ENCODE measurements around the gene LRP8.
"Not testable (repeated sequence)": the region's sequence is repeated elsewhere in the genome, so short reads cannot be mapped to it uniquely, and the experiment has no call there.

Gene LRP8

DNA sequence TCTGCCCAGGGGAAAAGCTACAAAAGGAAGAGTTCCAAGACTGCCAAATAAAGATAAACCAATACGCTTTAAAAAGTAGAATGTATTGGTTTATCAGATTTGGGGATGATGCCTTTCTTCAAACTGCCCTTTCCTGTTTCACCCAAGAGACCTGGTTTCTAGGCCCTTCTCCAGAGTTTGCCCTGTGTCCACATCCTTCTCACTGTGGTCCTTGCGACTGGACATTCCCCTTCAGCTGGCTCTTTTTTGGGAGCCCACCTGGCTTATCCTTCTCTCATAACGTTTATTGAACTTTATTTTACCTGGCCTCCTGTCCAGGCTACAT lies 106.9 kb downstream of the LRP8 start:
- no peak for DNase-seq (ENCODE audit: low read depth in 2 of 2, low spot score in 1 of 2)

DNA sequence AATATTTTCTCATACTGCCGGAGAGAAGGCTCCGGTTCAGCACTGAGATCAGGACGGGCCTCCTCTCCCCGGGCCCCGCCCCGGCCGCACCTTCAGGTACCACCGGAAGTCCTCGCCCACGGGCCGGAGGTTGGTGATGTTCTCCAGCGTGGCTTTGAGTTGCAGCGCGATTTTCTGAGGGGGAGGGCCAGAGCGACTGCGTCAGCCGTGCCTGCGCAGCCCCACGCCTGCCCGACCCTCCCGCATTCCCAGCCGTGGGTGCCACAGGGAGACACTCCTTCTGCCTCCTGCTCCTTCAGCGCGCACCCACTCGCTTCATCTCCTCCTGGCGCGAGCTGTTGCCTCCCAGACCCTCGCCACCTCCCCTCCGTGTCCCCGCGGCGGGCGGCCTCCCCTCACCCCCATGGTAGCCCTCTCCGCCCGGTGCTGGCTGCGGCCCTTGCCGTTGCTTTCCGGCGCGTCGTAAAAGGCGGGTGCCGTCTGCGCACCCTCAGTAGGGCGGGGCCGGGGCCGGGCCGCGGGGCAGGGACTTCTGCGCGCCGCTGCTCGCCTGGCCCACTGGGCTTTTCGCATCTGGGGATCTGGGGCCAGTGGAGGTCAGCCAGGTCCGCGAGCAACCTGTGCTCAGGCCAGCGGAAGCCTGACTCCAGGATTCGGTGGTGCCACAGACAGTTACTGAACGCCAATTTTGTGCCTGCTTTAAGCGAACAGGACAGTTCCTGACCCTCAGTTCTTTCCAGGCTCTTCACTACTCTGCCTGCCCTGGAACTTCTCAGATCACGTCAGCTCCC lies 107.5 kb downstream of the LRP8 start, which contains the start of gene CZIB:
Gene CZIB (minus strand): TSS at position 464 of the 791 bp plus-strand sequence. CDS start 59 bp downstream, at position 405.
- peak; percentile 80 to 81 for DNase-seq (ENCODE audit: low read depth in 2 of 2, low spot score in 1 of 2)

DNA sequence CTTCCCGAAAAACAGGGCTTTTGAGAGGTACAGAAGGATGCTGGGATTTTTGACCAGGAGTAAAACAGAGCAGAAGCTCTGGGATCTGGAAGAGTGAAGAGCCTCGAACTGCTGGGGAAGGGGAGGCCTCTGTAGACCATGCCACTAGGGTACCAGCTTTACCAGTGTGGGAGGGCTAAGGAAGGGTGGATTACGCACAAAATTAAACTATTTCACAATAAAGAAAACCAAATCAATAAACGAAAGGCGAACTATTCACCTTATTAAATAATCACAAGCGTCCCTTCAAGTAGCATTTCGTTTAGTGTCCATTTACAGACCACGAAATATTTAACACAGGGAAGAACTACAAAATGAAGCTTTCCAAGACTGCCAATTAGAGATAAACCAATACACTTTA lies 108.2 kb downstream of the LRP8 start:
- DNase-seq (ENCODE audit: low read depth in 2 of 2, low spot score in 1 of 2): no peak

DNA sequence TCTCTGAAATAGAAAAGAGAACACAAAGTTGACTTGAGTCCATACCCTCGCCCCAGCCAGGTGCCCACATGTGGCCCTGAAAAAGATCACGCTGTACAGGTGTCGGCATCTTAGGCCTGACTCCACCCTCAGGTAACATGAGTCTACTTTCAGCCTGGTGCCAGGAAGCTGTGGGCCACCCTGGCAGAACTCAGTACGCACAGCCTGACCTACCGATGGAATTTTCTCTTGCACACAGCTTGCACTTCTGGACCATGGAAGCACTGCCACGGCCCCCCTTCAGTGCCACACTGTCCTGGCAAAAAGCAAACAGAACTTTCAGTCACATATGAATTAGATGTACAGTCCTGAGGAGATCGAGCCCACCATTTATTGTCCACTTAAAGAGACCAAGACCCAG lies 109.7 kb downstream of the LRP8 start:
- DNase-seq (ENCODE audit: low read depth in 2 of 2, low spot score in 1 of 2): no peak

DNA sequence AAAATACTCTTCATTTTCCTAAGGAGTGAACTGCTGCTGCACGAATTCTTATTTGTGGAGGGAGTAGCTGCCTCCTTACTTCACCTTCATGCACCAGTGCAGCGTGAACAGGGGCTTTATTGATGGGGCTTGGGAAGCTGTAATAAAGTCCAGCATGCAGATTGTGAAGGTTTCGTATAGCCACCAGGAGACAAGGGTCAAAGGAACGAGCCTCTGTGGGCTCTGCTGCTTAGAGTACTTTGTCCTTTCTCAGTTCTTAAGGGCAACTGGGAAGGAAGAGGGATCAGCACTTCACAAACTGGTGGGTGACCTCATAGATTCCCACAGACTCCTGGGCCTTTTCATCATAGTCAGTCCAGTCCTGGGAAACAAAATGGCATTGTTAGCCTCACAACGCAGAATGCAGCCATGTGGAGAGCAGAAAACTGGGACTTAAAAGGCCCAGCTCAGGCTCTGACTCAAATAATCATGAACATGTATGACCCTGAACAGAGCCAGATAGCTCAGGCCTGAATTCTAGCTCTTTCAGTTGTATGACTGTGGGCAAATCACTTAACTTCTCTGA lies 113.4 kb downstream of the LRP8 start:
- DNase-seq (ENCODE audit: low read depth in 2 of 2, low spot score in 1 of 2): no peak

DNA sequence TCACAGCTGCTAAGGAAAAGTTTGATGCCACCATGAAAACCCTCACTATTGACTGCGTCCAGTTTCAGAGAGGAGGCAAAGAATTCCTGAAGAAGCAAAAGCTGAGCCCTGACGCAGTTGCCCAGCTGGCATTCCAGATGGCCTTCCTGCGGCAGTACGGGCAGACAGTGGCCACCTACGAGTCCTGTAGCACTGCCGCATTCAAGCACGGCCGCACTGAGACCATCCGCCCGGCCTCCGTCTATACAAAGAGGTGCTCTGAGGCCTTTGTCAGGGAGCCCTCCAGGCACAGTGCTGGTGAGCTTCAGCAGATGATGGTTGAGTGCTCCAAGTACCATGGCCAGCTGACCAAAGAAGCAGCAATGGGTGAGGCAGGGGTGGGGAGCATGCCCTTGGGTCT lies 116.9 kb downstream of the LRP8 start:
- DNase-seq (ENCODE audit: low read depth in 2 of 2, low spot score in 1 of 2): no peak

DNA sequence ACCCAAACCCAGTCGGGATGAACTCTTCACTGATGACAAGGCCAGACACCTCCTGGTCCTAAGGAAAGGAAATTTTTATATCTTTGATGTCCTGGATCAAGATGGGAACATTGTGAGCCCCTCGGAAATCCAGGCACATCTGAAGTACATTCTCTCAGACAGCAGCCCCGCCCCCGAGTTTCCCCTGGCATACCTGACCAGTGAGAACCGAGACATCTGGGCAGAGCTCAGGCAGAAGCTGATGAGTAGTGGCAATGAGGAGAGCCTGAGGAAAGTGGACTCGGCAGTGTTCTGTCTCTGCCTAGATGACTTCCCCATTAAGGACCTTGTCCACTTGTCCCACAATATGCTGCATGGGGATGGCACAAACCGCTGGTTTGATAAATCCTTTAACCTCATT lies 117.5 kb downstream of the LRP8 start:
- DNase-seq (ENCODE audit: low read depth in 2 of 2, low spot score in 1 of 2): no peak

DNA sequence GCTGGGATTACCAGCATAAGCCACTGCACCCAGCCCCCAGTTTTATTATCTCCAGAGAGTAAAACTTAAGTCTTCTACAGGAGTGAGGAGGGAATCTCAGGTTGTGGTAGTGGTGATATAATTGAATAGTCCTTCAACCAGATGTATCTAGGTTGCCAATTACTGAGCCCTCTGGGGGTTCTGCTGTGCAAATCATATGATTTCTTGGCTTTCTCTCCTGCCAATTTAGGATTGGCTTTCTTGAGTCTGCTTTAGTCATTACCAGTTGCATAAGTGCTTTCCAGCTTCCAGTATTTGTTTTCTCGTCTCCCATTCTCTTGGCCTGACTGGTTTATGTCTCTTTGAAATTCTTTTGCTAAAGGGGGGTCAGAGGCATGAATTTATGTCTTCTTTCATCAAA lies 120.1 kb downstream of the LRP8 start:
- no peak for DNase-seq (ENCODE audit: low read depth in 2 of 2, low spot score in 1 of 2)

DNA sequence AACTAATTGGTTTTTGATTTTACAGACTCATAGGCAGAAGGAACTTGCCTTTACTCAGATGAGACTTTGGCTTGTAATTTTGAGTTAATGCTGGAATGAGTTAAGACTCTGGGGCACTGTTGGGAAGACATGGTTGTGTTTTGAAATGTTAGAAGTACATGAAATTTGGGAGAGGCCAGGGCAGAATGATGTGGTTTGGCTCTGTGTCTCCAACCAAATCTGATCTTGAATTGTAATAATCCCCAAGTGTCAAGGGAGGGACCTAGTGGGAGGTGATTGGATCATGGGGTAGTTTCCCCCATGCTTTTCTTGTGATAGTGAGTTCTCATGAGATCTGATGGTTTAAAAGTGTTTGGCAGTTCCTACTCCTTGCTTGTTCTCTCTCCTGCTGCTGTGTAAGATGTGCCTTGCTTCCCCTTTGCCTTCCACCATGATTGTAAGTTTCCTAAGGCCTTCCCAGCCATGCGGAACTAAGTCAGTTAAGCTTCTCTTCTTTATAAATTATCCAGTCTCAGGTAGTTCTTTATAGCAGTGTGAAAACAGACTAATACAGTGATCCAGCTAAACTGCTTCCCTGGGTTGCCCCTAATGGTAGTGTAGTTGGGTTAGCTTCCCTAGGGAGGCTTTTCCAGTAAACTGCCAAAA lies 121.0 kb downstream of the LRP8 start:
- DNase-seq (ENCODE audit: low read depth in 2 of 2, low spot score in 1 of 2): no peak

DNA sequence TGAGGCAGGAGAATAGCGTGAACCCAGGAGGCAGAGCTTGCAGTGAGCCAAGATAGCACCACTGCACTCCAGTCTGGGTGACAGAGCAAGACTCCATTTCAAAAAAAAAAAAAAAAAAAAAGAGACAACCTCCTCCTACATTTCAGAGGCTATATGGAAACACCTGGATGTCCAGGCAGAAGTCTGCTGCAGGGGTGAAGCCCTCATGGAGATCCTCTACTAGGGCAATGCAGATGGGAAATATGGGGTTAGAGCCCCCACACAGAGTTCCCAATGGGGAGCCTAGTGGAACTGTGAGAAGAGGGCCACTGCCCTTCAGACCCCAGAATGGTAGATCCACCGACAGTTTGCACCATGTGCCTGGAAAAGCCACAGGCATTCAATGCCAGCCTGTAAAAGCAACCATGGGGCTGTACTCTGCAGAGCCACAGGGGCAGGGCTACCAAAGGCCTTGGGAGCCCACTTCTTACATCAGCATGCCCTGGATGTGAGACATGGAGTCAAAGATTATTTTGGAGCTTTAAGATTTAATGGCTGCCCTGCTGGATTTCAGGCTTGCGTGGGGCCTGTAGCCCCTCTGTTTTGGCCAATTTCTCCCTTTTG lies 121.7 kb downstream of the LRP8 start:
- not testable (repeated sequence) for DNase-seq (ENCODE audit: low read depth in 2 of 2, low spot score in 1 of 2)

DNA sequence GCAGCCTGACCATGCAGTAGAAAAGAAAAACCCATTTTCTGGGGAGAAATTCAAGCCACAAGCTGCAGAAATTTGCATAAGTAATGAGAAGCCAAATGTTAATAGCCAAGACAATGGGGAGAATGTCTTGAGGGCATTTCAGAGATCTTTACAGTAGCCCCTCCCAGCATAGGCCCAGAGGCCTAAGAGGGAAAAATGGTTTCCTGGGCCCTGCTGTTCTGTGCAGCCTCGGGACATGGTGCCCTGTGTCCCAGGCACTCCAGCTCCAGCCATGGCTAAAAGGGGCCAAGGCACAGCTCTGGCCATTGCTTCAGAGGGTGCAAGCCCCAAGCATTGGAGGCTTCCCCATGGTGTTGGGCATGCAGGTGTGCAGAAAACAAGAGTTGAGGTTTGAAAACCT lies 122.4 kb downstream of the LRP8 start:
- not testable (repeated sequence) for DNase-seq (ENCODE audit: low read depth in 2 of 2, low spot score in 1 of 2)

DNA sequence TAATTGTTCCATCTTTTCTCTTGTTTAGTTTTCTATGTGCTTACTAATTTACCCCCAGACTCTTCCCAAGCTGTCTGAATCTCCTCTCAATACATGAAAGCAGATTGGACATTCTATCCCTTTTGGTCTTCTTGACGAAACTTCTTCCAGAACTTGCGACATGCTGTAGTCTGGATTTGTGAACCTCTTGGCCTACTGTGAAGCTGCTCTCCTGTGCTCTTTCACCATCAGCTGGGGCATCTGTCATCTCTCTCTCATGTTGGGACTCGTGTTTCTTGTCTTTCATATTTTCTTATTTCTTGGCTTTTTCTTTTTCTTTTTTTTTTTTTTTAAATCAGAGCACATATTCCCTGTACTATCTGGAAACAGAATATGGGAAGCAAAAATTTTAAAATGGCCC lies 124.4 kb downstream of the LRP8 start:
- no peak for DNase-seq (ENCODE audit: low read depth in 2 of 2, low spot score in 1 of 2)

DNA sequence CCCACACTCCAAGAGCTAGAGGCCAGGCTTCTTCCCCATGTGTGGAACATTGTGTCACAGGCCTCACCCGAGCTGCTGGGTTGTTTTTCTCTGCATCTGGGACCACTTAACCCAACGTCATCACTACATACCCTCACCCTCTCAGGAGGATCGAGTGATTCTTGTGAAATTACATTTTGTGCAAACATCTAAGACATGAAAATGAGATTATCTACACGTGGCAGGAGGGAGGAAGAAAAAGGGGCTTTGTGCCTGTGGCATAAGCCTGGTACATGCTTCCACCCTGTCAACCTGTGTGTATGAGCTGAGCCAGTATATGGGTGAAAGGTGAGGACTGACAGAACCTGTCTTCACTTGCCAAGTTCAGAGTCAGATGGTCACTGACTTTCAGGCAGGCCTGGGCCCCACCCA lies 129.6 kb downstream of the LRP8 start:
- no peak for DNase-seq (ENCODE audit: low read depth in 2 of 2, low spot score in 1 of 2)

DNA sequence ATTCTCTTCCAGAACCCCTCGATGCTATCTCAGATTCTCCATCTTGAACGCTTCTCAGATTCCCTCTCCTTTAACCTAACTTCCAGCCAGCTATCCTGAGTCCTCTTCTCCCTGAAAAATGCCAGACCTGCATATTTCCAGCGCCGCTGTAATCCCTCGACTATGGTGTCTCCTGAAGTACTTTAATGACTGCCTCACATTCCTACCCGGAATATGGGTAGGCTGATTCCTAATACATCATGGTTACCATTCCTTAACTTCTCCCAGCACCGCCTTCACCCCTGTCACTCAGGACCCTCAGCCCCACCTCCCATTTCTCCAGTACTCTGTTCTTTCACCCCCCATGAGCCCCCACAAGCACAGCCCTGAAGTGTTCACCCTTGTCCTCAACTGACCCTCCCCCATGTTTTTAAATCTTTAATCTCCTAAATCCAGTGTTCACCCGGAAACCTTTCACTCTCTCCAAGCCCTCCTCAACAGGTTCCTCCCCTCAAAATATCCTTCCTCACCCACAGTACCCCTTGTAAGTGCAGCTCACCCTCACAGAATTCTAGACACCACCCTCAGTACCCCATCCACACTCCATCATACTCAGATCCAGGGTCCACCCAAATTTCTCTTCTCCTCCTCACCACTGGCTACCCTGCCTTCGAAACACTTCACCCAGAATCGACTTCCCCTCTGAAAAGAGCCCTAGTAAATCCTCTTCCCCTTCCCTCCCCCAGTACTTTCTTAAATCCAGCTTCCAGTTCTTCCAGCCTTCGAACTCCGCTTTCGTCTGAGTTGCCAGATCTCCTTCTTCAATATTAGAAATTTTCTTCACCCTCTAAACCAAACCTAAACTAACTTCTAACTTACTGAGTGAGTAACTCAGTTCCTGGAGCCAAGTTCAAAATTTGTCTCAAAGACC lies 130.3 kb downstream of the LRP8 start:
- DNase-seq (ENCODE audit: low read depth in 2 of 2, low spot score in 1 of 2): no peak

DNA sequence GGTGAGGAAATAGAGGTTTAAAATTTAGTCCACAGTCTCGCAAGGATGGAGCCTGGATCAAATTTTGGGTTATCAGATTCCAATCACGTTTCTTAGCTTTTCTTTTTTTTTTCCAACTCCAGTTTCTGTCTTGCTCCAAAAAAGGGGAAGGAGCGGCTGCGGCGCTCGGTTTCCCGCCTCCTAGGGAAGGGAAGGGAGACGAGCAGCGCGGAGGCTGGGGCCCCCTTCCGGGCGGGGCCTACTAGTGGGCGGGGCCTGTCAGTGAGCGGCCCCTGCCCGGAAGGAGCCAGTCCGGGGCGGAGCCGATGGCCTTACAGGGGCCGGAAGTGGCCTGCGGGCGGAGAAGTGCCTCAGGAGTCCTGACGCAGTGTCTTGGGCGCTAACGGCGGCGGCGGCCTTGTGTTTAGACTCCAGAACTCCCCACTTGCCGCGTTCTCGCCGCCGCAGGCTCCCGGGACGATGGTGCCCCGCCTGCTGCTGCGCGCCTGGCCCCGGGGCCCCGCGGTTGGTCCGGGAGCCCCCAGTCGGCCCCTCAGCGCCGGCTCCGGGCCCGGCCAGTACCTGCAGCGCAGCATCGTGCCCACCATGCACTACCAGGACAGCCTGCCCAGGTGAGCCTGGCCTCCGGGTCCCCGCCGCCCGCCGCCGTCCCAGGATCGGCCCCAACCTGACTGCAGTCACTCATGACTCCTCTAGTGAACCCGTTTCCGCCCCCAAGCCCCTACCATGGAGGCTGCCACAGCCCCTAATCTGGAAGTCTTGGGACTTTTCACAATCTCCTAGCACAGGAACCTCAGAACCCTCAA lies 131.2 kb downstream of the LRP8 start, which contains the start of gene CPT2:
Gene CPT2 (plus strand): TSS at position 340 of the 806 bp plus-strand sequence. CDS start 120 bp downstream, at position 460.
- DNase-seq (ENCODE audit: low read depth in 2 of 2, low spot score in 1 of 2): peak; percentile 72 to 80

DNA sequence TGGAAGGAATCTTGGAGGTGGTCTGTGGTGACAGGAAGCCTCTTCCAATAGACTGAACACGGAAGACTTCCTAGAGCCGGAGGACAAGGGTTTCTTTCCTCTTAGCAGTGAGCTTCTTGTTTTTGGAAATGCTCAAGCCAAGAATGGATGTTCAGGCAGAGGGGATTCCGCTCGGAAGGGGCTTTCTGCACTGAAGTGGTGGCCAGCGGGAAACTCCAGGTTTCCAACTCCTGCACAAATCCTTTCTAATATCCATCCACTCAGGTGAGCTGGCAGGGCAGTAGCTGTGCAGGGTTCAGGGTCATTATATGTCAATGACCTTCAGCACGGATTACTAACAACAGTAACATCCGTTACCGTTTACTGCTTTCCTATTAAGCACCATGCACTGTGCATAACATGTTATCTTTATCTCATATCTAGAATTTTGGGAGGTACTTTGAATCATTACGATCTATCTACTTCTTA lies 131.8 kb downstream of the LRP8 start:
- DNase-seq (ENCODE audit: low read depth in 2 of 2, low spot score in 1 of 2): no peak

DNA sequence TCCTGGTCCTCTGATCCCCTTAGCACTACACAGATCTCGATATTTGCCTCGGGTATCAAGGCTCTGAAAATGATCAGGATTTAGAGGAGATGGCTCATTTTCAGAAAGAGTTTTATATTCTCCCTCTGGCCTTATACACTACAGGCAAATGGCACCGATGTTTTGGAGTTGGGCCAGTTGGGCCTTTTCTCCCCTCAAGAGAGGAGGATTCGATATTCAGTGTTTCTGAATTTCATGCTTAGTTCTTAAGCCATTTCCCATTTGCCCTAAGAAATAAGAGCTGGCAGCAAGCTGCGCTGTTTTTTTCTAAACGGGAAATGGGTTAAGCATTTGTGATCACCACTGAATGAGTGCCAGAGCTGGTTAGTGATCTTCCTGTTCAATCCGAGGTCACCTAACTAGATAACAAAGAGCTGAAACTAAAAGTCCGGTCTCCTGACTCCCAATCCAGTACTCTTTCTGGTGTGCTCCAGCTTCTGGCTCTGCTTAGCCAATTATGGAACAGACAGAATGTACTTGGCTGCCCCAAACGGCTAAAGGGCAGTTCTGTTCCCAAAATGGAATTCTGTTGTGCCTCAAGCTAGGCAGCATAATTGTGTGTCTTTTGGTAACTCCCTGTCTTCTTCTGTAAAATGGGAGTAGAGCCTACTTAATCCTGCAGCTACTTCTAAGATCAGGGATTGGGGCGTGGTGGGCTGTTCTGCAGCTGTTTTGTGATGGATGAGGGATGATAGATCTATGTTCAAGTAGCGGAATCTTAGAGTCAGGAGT lies 132.4 kb downstream of the LRP8 start:
- no peak for DNase-seq (ENCODE audit: low read depth in 2 of 2, low spot score in 1 of 2)

Measured in stimulated activated CD8-positive, alpha-beta memory T cell treated with anti-CD3 and anti-CD28 coated beads, Interleukin-4, amount 100 ng/mL, for 1 hour (primary cell).